ENCODE results near the gene CUX1.

Gene CUX1

GRCh38 chr7:101954499-101954898 lies 137.1 kb downstream of the CUX1 start:
- Histone ChIP-seq H3K36me3 (ENCODE audit: insufficient read depth) (no peaks in the 10 kb centered on the region), H3K27ac (no peak overlapping the region), H2AFZ (ENCODE audit: low read depth) (no peak overlapping the region), H3K27me3 (ENCODE audit: insufficient read depth, low read depth) (no peaks in the 10 kb centered on the region), H4K20me1 (ENCODE audit: insufficient read depth) (no peaks in the 10 kb centered on the region), H3K79me2 (ENCODE audit: insufficient read depth, low read depth) (no peaks in the 10 kb centered on the region), H3K4me2 (no peak overlapping the region), H3K4me3 (IDR thresholded peaks at IDR 0.05; ENCODE audit: insufficient read depth, low read depth, low read length) (no peak overlapping the region), H3K9ac (no peak overlapping the region), H3K4me1 (ENCODE audit: low read depth, poor library complexity, severe bottlenecking) (no peaks in the 10 kb centered on the region)
- TF ChIP-seq, protein P1, sequence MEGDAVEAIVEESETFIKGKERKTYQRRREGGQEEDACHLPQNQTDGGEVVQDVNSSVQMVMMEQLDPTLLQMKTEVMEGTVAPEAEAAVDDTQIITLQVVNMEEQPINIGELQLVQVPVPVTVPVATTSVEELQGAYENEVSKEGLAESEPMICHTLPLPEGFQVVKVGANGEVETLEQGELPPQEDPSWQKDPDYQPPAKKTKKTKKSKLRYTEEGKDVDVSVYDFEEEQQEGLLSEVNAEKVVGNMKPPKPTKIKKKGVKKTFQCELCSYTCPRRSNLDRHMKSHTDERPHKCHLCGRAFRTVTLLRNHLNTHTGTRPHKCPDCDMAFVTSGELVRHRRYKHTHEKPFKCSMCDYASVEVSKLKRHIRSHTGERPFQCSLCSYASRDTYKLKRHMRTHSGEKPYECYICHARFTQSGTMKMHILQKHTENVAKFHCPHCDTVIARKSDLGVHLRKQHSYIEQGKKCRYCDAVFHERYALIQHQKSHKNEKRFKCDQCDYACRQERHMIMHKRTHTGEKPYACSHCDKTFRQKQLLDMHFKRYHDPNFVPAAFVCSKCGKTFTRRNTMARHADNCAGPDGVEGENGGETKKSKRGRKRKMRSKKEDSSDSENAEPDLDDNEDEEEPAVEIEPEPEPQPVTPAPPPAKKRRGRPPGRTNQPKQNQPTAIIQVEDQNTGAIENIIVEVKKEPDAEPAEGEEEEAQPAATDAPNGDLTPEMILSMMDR (conservative IDR thresholded peaks at IDR 0.05; ENCODE audit: low read depth, low read length), result no peak

- no peak overlapping the region for H2AFZ ChIP-seq (ENCODE audit: low read depth)
- TF ChIP-seq, protein P1 (conservative IDR thresholded peaks at IDR 0.05; ENCODE audit: low read depth, low read length), result no peak
- no peaks in the 10 kb centered on the region for H3K79me2 ChIP-seq (ENCODE audit: insufficient read depth, low read depth)
- no peaks in the 10 kb centered on the region for H4K20me1 ChIP-seq (ENCODE audit: insufficient read depth)
- H3K27ac ChIP-seq, result no peak overlapping the region
- H3K4me3 ChIP-seq (IDR thresholded peaks at IDR 0.05; ENCODE audit: insufficient read depth, low read depth, low read length), result no peak overlapping the region
- no peaks in the 10 kb centered on the region for H3K27me3 ChIP-seq (ENCODE audit: insufficient read depth, low read depth)
- H3K4me2 ChIP-seq, result no peak overlapping the region
- H3K4me1 ChIP-seq (ENCODE audit: low read depth, poor library complexity, severe bottlenecking), result no peaks in the 10 kb centered on the region
- H3K9ac ChIP-seq, result no peak overlapping the region
- H3K36me3 ChIP-seq (ENCODE audit: insufficient read depth), result no peaks in the 10 kb centered on the region
Observed at GRCh38 chr7:101956130-101956529, 138.7 kb downstream of the CUX1 start.

DNA sequence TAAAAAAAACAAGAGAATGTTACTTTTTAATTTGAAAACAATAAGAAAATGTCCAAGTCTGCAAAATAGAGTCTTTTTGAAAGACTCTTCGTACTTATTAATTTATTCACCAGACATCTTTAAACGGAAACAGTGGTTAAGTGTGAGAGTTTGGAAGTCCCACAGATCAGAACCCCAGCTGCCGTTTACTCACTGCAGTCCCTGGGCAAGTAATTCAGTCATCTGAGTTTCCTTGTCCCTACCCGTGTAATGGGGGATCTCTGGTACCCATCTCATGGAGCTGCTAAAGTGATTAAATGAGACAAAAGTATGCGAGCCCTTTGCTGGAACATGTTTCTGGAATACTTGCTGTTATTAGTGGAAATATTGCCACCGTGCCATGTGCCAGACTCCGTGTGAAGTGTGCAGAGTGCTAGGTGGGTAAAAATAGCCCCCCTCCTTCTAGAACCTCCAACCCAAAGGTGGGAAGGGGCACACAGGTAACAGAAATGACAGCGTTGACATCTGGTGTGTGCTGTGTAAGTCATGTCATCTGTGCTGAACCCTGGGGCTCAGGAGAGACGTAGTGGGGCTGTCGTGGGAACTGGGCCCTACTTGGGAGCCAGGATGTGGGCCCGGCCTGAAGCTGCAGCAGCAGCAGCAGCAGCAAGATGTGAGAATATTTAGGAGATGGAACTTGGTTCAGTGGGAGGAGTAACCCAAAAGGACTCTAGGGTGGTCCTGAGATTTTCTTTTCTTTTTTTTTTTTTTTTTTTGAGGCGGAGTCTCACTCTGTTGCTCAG lies 140.5 kb downstream of the CUX1 start:
- Histone ChIP-seq H3K4me1 (ENCODE audit: low read depth, poor library complexity, severe bottlenecking) (no peaks in the 10 kb centered on the region), H3K4me2 (no peak overlapping the region), H3K36me3 (ENCODE audit: insufficient read depth) (no peaks in the 10 kb centered on the region), H3K9ac (no peak overlapping the region), H3K27ac (no peak overlapping the region), H3K79me2 (ENCODE audit: insufficient read depth, low read depth) (no peaks in the 10 kb centered on the region), H3K4me3 (IDR thresholded peaks at IDR 0.05; ENCODE audit: insufficient read depth, low read depth, low read length) (no peak overlapping the region), H4K20me1 (ENCODE audit: insufficient read depth) (no peaks in the 10 kb centered on the region), H2AFZ (ENCODE audit: low read depth) (no peak overlapping the region), H3K27me3 (ENCODE audit: insufficient read depth, low read depth) (no peaks in the 10 kb centered on the region)
- TF ChIP-seq, protein P1 (conservative IDR thresholded peaks at IDR 0.05; ENCODE audit: low read depth, low read length), result no peak

DNA sequence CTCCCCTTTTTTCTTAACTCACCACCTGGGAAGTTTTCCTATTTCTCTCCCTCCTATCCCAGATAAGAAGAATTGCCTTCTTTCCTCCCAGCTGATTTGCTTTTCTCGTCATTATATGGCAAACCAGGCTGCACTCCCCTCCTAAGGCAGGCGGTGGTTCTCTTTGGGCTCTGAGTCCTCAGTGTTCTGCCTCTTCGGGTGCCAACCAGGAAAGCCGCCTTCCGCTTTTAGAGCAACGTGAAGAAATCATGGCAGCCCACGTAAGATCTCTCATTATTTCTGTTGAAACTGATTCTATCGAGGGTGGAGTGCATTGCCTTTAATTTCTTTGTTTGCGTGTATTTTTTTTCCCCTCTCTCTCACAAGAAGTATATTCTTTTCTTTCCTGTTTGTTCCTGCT lies 141.9 kb downstream of the CUX1 start:
- Histone ChIP-seq H3K4me2 (no peak overlapping the region), H3K79me2 (ENCODE audit: insufficient read depth, low read depth) (no peaks in the 10 kb centered on the region)

More for the DNA sequence above, 141.9 kb downstream of the CUX1 start:
- H3K4me3 ChIP-seq (IDR thresholded peaks at IDR 0.05; ENCODE audit: insufficient read depth, low read depth, low read length), result no peak overlapping the region
- no peaks in the 10 kb centered on the region for H3K27me3 ChIP-seq (ENCODE audit: insufficient read depth, low read depth)
- H3K27ac ChIP-seq, result no peak overlapping the region
- no peaks in the 10 kb centered on the region for H4K20me1 ChIP-seq (ENCODE audit: insufficient read depth)
- H3K4me1 ChIP-seq (ENCODE audit: low read depth, poor library complexity, severe bottlenecking), result no peaks in the 10 kb centered on the region
- TF ChIP-seq, protein P1 (conservative IDR thresholded peaks at IDR 0.05; ENCODE audit: low read depth, low read length), result no peak
- H3K9ac ChIP-seq, result no peak overlapping the region
- H3K36me3 ChIP-seq (ENCODE audit: insufficient read depth), result no peaks in the 10 kb centered on the region
- no peak overlapping the region for H2AFZ ChIP-seq (ENCODE audit: low read depth)

All from KMS-11 (cell line).